ENCODE results near the gene RBM38.

DNA sequence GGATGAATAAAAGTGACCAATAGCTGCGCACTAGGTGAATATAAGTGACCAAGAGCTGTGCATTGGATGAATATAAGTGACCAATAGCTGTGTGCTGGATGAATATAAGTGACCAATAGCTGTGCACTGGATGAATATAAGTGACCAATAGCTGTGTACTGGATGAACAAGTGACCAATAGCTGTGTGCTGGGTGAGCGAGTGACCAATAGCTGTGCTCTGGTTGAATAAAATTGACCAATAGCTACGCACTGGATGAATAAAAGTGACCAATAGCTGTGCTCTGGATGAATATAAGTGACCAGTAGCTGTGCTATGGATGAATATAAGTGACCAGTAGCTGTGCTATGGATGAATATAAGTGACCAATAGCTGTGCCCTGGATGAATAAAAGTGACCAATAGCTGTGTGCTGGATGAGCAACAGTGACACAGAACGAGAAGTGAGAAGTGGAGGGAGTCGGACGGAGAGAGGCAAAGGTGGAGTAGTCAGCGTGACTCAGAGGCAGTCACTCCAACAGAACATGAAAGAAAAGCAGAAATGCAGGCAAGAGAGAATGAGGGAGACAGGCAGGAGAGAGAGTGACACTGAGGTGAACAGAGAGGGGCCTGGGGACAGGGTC lies 38.5 kb downstream of the RBM38 start:
- TF ChIP-seq EZH2 (IDR thresholded peaks at IDR 0.05) = no peak
- TF ChIP-seq POLR2AphosphoS5 (IDR thresholded peaks at IDR 0.05; ENCODE audit: borderline replicate concordance, low read depth, low read length) = no peak

Measured in SK-N-MC (cell line).